SU-DHL-6 (cell line): ENCODE results near the gene PMFBP1.

ENCODE experiments used
- H2AFZ ChIP-seq: fragments of 200-600 bp; sonication (generic); 2 replicates; pipeline ENCODE4 v1.6.1; 2014; ENCODE audit warnings: low read depth, mild to moderate bottlenecking, moderate library complexity, mixed read lengths, antibody characterized with exemption, low read length; ENCODE audit not compliant: severe bottlenecking
- H3F3A ChIP-seq: fragments of 200-600 bp; shearing (Covaris generic); 2 replicates; pipeline ENCODE4 v1.6.0; 2016; ENCODE audit warnings: antibody characterized with exemption, mild to moderate bottlenecking; ENCODE audit not compliant: insufficient read depth
- H3K27ac ChIP-seq: fragments of 200-600 bp; sonication (generic); 2 replicates; pipeline ENCODE4 v1.5.1; 2016; ENCODE audit warnings: low read depth, mild to moderate bottlenecking, low read length, moderate library complexity, mixed read lengths
- H3K27me3 ChIP-seq: fragments of 200-600 bp; sonication (generic), shearing (Covaris generic); 2 replicates; pipeline ENCODE4 v1.6.0; 2014; ENCODE audit warnings: mild to moderate bottlenecking, low read length
- H3K36me3 ChIP-seq: fragments of 200-600 bp; sonication (generic); 2 replicates; pipeline ENCODE4 v1.6.1; 2014; ENCODE audit warnings: mild to moderate bottlenecking, low read length, mixed read lengths
- H3K4me2 ChIP-seq: fragments of 300-600, 200-600 bp; shearing (Covaris generic), sonication (generic); 2 replicates; pipeline ENCODE4 v1.6.0; 2014; ENCODE audit warnings: low read length, low read depth, mild to moderate bottlenecking; ENCODE audit not compliant: poor library complexity, severe bottlenecking
- H3K4me3 ChIP-seq: fragments of 200-600 bp; sonication (generic); 2 replicates; pipeline ENCODE4 v1.5.1; 2014; ENCODE audit warnings: antibody characterized with exemption, low read length, mild to moderate bottlenecking, mixed read lengths; ENCODE audit not compliant: insufficient read depth, poor library complexity, severe bottlenecking
- H3K79me2 ChIP-seq: fragments of 200-600 bp; sonication (generic); 2 replicates; pipeline ENCODE4 v1.6.1; 2014; ENCODE audit warnings: mild to moderate bottlenecking, low read length, moderate library complexity; ENCODE audit not compliant: insufficient read depth
- H3K9ac ChIP-seq: fragments of 200-600 bp; sonication (generic); 2 replicates; pipeline ENCODE4 v1.7.0; 2014; ENCODE audit warnings: mild to moderate bottlenecking, low read length
- H3K9me2 ChIP-seq: fragments of 200-600 bp; sonication (generic); replicated peaks from 2 replicates; pipeline ENCODE4 v1.6.1; 2014; ENCODE audit warnings: low read length; ENCODE audit not compliant: insufficient read depth
- H3K9me3 ChIP-seq: fragments of 200-600 bp; sonication (generic); 2 replicates; pipeline ENCODE4 v1.6.1; 2014; ENCODE audit warnings: low read length, mixed read lengths; ENCODE audit not compliant: insufficient read depth
- H4K20me1 ChIP-seq: fragments of 200-600 bp; sonication (generic); 2 replicates; pipeline ENCODE4 v1.6.1; 2014; ENCODE audit warnings: low read depth, mild to moderate bottlenecking, antibody characterized with exemption, low read length, moderate library complexity, mixed read lengths
- CTCF ChIP-seq: fragments of 200-600 bp; sonication (generic); IDR thresholded peaks from one replicate; pipeline ENCODE4 v1.5.1; 2017; ENCODE audit warnings: antibody characterized with exemption, mild to moderate bottlenecking, low read length, moderate library complexity; ENCODE audit not compliant: insufficient read depth, poor library complexity, severe bottlenecking
- EZH2phosphoT487 ChIP-seq: fragments of 200-600 bp; sonication (generic), shearing (Covaris generic); conservative IDR thresholded peaks from 2 replicates; pipeline ENCODE4 v1.6.1; 2018; ENCODE audit warnings: mild to moderate bottlenecking, antibody characterized with exemption, low read length, moderate library complexity, mixed read lengths

The PMFBP1 gene

GRCh38 chr16:72168365-72168764 lies 3.6 kb downstream of the PMFBP1 start:
- Histone ChIP-seq H3K9me3 (no peaks in the 10 kb centered on the region; the same call in 1 of the 2 replicates), H3K9me2 (no peaks in the 10 kb centered on the region), H3K4me2 (no peak overlapping the region), H2AFZ (no peak overlapping the region), H3K27ac (no peak overlapping the region), H4K20me1 (no peaks in the 10 kb centered on the region), H3K79me2 (no peaks in the 10 kb centered on the region), H3K36me3 (0 out of 2 replicates have a peak, but pooled peaks cover 3% of the 10 kb centered on the region), H3K4me3 (no peak overlapping the region), H3K9ac (no peak overlapping the region), H3F3A (no peaks in the 10 kb centered on the region), H3K27me3 (no peaks in the 10 kb centered on the region)
- no peak for TF ChIP-seq EZH2phosphoT487
- TF ChIP-seq CTCF: no peak

GRCh38 chr16:72166954-72167561 lies 4.9 kb downstream of the PMFBP1 start:
- H3K27me3 ChIP-seq: no peaks in the 10 kb centered on the region
- no peak overlapping the region for H3K4me2 ChIP-seq
- H3K79me2 ChIP-seq: no peaks in the 10 kb centered on the region
- H4K20me1 ChIP-seq: no peaks in the 10 kb centered on the region
- no peak overlapping the region for H2AFZ ChIP-seq
- H3K27ac ChIP-seq: no peak overlapping the region
- no peak overlapping the region for H3K4me3 ChIP-seq
- no peaks in the 10 kb centered on the region for H3K9me2 ChIP-seq
- H3K36me3 ChIP-seq: no peaks in the 10 kb centered on the region
- no peaks in the 10 kb centered on the region for H3F3A ChIP-seq
- no peak overlapping the region for H3K9ac ChIP-seq
- no peak for TF ChIP-seq CTCF
- TF ChIP-seq EZH2phosphoT487: no peak
- no peaks in the 10 kb centered on the region for H3K9me3 ChIP-seq

GRCh38 chr16:72166151-72166550 lies 5.8 kb downstream of the PMFBP1 start:
- Histone ChIP-seq H3K79me2 (no peaks in the 10 kb centered on the region), H2AFZ (no peak overlapping the region), H3K9me3 (no peaks in the 10 kb centered on the region), H3K27ac (no peak overlapping the region), H3K4me3 (no peak overlapping the region), H3K27me3 (no peaks in the 10 kb centered on the region), H3F3A (no peaks in the 10 kb centered on the region), H3K36me3 (no peaks in the 10 kb centered on the region), H4K20me1 (no peaks in the 10 kb centered on the region), H3K4me2 (no peak overlapping the region), H3K9ac (no peak overlapping the region), H3K9me2 (no peaks in the 10 kb centered on the region)
- TF ChIP-seq EZH2phosphoT487 (no peak), CTCF (no peak)
